Lung (tissue), 12 donors: ENCODE results near the gene KIF3B. TPM values are rescaled to one million over a fixed set of nuclear protein-coding genes. Genes with fewer than 3 reads are reported as not detected.
"Not testable (repeated sequence)": the region's sequence is repeated elsewhere in the genome, so short reads cannot be mapped to it uniquely, and the experiment has no call there.

ENCODE experiments used
- ATAC-seq: fragments of 200-7000 bp; cut with Tn5 transposase; one replicate; pipeline ENCODE4 v1.9.1; 2020; ENCODE audit warnings: moderate number of reproducible peaks; ENCODE audit not compliant: insufficient read depth, low FRiP score
- DNase-seq, 3 donors: peaks; one replicate each; pipeline ENCODE4 v3.0.0-alpha.2; 2013 to 2017
- H3K27ac ChIP-seq, 2 donors: one replicate each; pipeline ENCODE4 v1.5.1; 2013; ENCODE audit warnings: mild to moderate bottlenecking in 2 of 2, moderate library complexity in 2 of 2, control low read depth in 1 of 2, inconsistent platforms in 1 of 2, low read depth in 1 of 2, low read length in 1 of 2
- H3K27me3 ChIP-seq, 3 donors: one replicate each; pipeline ENCODE4 v1.5.1; 2013; ENCODE audit warnings: low read length in 2 of 3; ENCODE audit not compliant: control insufficient read depth in 3 of 3, insufficient read depth in 3 of 3
- H3K36me3 ChIP-seq, 4 donors: one replicate each; pipeline ENCODE4 v1.5.1; 2013; ENCODE audit warnings: low read length in 4 of 4, mild to moderate bottlenecking in 1 of 4, moderate library complexity in 1 of 4; ENCODE audit not compliant: control insufficient read depth in 4 of 4, insufficient read depth in 4 of 4
- H3K4me1 ChIP-seq, 5 donors: one replicate each; pipeline ENCODE4 v1.5.1; 2013; ENCODE audit warnings: low read length in 5 of 5, mild to moderate bottlenecking in 2 of 5, moderate library complexity in 1 of 5; ENCODE audit not compliant: control insufficient read depth in 5 of 5, insufficient read depth in 5 of 5
- H3K4me3 ChIP-seq: one replicate; pipeline ENCODE4 v1.5.1; 2013; ENCODE audit warnings: mild to moderate bottlenecking, control low read depth, moderate library complexity
- H3K9ac ChIP-seq, 2 donors: one replicate each; pipeline ENCODE4 v1.5.1; 2013; ENCODE audit warnings: low read length in 2 of 2, control low read depth in 1 of 2; ENCODE audit not compliant: insufficient read depth in 1 of 2
- H3K9me3 ChIP-seq, 4 donors: one replicate each; pipeline ENCODE4 v1.5.1; 2013; ENCODE audit warnings: low read length in 3 of 4, mild to moderate bottlenecking in 1 of 4, moderate library complexity in 1 of 4; ENCODE audit not compliant: control insufficient read depth in 4 of 4, insufficient read depth in 3 of 4
- WGBS, 2 donors: extraction: QIAGEN DNeasy Blood & Tissue Kit; methylation state at CpG; one replicate each; pipeline ENCODE4 v1.1.7; 2013; 5-methylcytosine and 5-hydroxymethylcytosine counted together
- polyA plus RNA-seq, 2 donors: library from polyadenylated mRNA; stranded (reverse); fragments of 200-250 nt; gene quantifications; one replicate each; pipeline ENCODE4 v1.2.1, GENCODE V29; 2013
- total RNA-seq, 2 donors: library from RNA; depleted of rRNA in 1 of 2; stranded (reverse); fragments of >200 nt in 1 of 2; gene quantifications; one replicate each; pipeline ENCODE4 v1.2.1, GENCODE V29; 2014 to 2021
- TF ChIP-seq, protein P1 (sequence below): IDR thresholded peaks from 2 replicates; pipeline ENCODE4 v1.5.1; 2012; ENCODE audit warnings: mild to moderate bottlenecking; ENCODE audit errors: control extremely low read depth, extremely low read depth
- donor health status: control.
- donor health status: control.
- donor health status: Bipolar disorder and iron deficiency.
- donor health status: healthy.
- donor health status: DM: yes; HTN: yes; CAD: no.

KIF3B gene
- total and polyA plus RNA-seq, 4 donors = 8.5 to 35.3 (median 23.2) TPM

- no peaks in the 10 kb centered on the region for H3K27me3 ChIP-seq
- no peaks in the 10 kb centered on the region for H3K4me1 ChIP-seq
- no peak overlapping the region for H3K9ac ChIP-seq
- H3K4me3 ChIP-seq = no peak overlapping the region
- TF ChIP-seq, protein P1, sequence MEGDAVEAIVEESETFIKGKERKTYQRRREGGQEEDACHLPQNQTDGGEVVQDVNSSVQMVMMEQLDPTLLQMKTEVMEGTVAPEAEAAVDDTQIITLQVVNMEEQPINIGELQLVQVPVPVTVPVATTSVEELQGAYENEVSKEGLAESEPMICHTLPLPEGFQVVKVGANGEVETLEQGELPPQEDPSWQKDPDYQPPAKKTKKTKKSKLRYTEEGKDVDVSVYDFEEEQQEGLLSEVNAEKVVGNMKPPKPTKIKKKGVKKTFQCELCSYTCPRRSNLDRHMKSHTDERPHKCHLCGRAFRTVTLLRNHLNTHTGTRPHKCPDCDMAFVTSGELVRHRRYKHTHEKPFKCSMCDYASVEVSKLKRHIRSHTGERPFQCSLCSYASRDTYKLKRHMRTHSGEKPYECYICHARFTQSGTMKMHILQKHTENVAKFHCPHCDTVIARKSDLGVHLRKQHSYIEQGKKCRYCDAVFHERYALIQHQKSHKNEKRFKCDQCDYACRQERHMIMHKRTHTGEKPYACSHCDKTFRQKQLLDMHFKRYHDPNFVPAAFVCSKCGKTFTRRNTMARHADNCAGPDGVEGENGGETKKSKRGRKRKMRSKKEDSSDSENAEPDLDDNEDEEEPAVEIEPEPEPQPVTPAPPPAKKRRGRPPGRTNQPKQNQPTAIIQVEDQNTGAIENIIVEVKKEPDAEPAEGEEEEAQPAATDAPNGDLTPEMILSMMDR = no peak
- peaks cover 6 to 22% (median 16%) of the 10 kb centered on the region in 4 donors for H3K36me3 ChIP-seq
- WGBS, 2 donors = 97 to 98% methylated on average over 1 of the region's 1 CpG
- DNase-seq (no peak), ATAC-seq (no peak)
- no peaks in the 10 kb centered on the region for H3K9me3 ChIP-seq
- no peak overlapping the region for H3K27ac ChIP-seq
Measured at GRCh38 chr20:32320305-32320704, 42.9 kb downstream of the KIF3B start.

DNA sequence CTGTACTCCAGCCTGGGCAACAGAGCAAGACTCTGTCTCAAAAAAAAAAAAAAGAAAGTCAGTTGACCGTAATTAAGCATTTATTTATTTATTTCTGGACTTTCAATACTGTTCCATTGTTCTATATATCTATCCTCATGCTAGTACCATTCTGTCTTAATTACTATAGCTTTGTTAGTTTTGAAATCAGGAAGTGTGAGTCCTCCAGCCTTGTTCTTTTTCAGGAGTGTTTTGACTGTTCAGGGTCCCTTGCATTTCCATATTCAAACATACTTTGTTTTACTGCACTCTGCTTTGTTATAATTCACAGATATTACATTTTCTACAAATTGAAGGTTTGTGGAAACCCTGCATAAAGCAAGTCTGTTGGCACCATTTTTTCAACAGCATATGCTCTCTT lies 43.9 kb downstream of the KIF3B start:
- 80 to 89% methylated on average over 1 of the region's 1 CpG for WGBS, 2 donors
- Histone ChIP-seq H3K4me1 (peaks cover 0 to 3% (median 0%) of the 10 kb centered on the region in 5 donors), H3K4me3 (no peak overlapping the region), H3K27me3 (no peaks in the 10 kb centered on the region), H3K27ac (no peak overlapping the region), H3K9me3 (no peaks in the 10 kb centered on the region), H3K36me3 (peaks cover 4 to 17% (median 12%) of the 10 kb centered on the region in 4 donors), H3K9ac (no peak overlapping the region)
- TF ChIP-seq, protein P1 = no peak
- no peak for ATAC-seq
- no peak for DNase-seq

DNA sequence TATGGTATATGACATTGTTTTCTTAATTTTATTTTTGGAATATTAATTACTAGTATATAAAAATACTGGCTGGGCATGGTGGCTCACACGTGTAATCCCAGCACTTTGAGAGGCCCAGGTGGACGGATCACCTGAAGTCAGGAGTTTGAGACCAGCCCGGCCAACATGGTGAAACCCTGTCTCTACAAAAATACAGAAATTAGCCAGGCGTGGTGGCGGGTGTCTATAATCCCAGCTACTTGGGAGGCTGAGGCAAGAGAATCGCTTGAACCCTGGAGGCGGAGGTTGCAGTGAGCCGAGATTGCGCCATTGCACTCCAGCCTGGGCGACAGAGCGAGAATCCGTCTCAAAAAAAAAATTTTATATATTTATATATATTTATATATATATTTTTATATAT lies 44.8 kb downstream of the KIF3B start:
- H3K27me3 ChIP-seq, H3K27ac ChIP-seq, DNase-seq, H3K4me3 ChIP-seq, H3K4me1 ChIP-seq, ATAC-seq, H3K9ac ChIP-seq, H3K9me3 ChIP-seq: not testable (repeated sequence)
- 98% methylated on average over 12 of the region's 12 CpGs for whole genome bisulfite sequencing, 2 donors
- H3K36me3 ChIP-seq = peaks cover 5 to 11% (median 8%) of the 10 kb centered on the region in 4 donors

GRCh38 chr20:32323761-32324160 lies 46.3 kb downstream of the KIF3B start:
- 96 to 99% methylated on average over 5 of the region's 5 CpGs for WGBS, 2 donors
- H3K36me3 ChIP-seq, DNase-seq, H3K9ac ChIP-seq, H3K4me3 ChIP-seq, H3K9me3 ChIP-seq, H3K27me3 ChIP-seq, ATAC-seq, H3K4me1 ChIP-seq, H3K27ac ChIP-seq: not testable (repeated sequence)
